Keratinocyte (primary cell): ENCODE data around the gene RFX7. TPM values are rescaled to one million over a fixed set of nuclear protein-coding genes. Genes with fewer than 3 reads are reported as not detected.

Experiments used
- DNase-seq: peaks from one replicate; pipeline ENCODE4 v3.0.0-alpha.2; 2011; ENCODE audit warnings: low read depth, missing footprints, low spot score
- FAIRE-seq: peaks from 2 replicates; lab custom pipeline; 2011; peaks lifted over from hg19 to GRCh38; lab: Jason Lieb, UNC
- H2AFZ ChIP-seq: 2 replicates; pipeline ENCODE4 v1.6.0; 2012; ENCODE audit warnings: low read length, control low read depth, inconsistent platforms; ENCODE audit not compliant: control insufficient read depth
- H3K27ac ChIP-seq: 2 replicates; pipeline ENCODE4 v1.5.1; 2011; ENCODE audit warnings: low read length; ENCODE audit not compliant: control insufficient read depth, insufficient read depth
- H3K27me3 ChIP-seq: 3 replicates; pipeline ENCODE4 v1.6.0; 2011; ENCODE audit warnings: low read length; ENCODE audit not compliant: control insufficient read depth, insufficient read depth; ENCODE audit errors: extremely low read depth
- H3K36me3 ChIP-seq, 2 experiments: 2 replicates in 1 of 2; 3 replicates in 1 of 2; pipeline ENCODE4 v1.5.1; 2011; ENCODE audit warnings: low read length in 2 of 2, mild to moderate bottlenecking in 1 of 2; ENCODE audit not compliant: control insufficient read depth in 2 of 2, insufficient read depth in 2 of 2; ENCODE audit errors: extremely low read depth in 1 of 2
- H3K4me1 ChIP-seq: 3 replicates; pipeline ENCODE4 v1.5.1; 2011; ENCODE audit warnings: low read length; ENCODE audit not compliant: control insufficient read depth, insufficient read depth; ENCODE audit errors: extremely low read depth
- H3K4me2 ChIP-seq: 3 replicates; pipeline ENCODE4 v1.6.0; 2011; ENCODE audit warnings: low read depth, low read length; ENCODE audit not compliant: control insufficient read depth, insufficient read depth; ENCODE audit errors: extremely low read depth
- H3K4me3 ChIP-seq, 3 experiments: fragments of 200-600 bp in 1 of 3; sonication (generic) in 1 of 3; 2 replicates in 2 of 3; 3 replicates in 1 of 3; pipeline ENCODE4 v1.5.1; 2011 to 2016; ENCODE audit warnings: low read length in 3 of 3, mild to moderate bottlenecking in 3 of 3, control low read depth in 2 of 3, inconsistent platforms in 1 of 3, low read depth in 1 of 3, mixed read lengths in 1 of 3, mixed run types in 1 of 3, moderate library complexity in 1 of 3; ENCODE audit not compliant: control insufficient read depth in 2 of 3, insufficient read depth in 2 of 3; ENCODE audit errors: extremely low read depth in 1 of 3
- H3K79me2 ChIP-seq: 2 replicates; pipeline ENCODE4 v1.6.0; 2012; ENCODE audit warnings: low read length; ENCODE audit not compliant: control insufficient read depth, insufficient read depth
- H3K9ac ChIP-seq: 3 replicates; pipeline ENCODE4 v1.6.0; 2011; ENCODE audit warnings: low read length; ENCODE audit not compliant: control insufficient read depth, insufficient read depth; ENCODE audit errors: extremely low read depth
- H3K9me1 ChIP-seq: 3 replicates; pipeline ENCODE4 v1.6.0; 2011; ENCODE audit warnings: low read length; ENCODE audit not compliant: control insufficient read depth, insufficient read depth; ENCODE audit errors: extremely low read depth
- H3K9me3 ChIP-seq: 2 replicates; pipeline ENCODE4 v1.5.1; 2012; ENCODE audit warnings: low read depth, low read length; ENCODE audit not compliant: control insufficient read depth
- H4K20me1 ChIP-seq: 3 replicates; pipeline ENCODE4 v1.6.0; 2011; ENCODE audit warnings: low read length; ENCODE audit not compliant: control insufficient read depth, insufficient read depth; ENCODE audit errors: extremely low read depth
- CTCF ChIP-seq, 3 experiments: IDR thresholded peaks in 1 of 3; conservative IDR thresholded peaks in 1 of 3; optimal IDR thresholded peaks in 1 of 3; 2 replicates in 2 of 3; 3 replicates in 1 of 3; pipeline versions ENCODE3 to v1.5.1; 2011; ENCODE audit warnings: low read length in 3 of 3, mild to moderate bottlenecking in 3 of 3, moderate library complexity in 2 of 3, control low read depth in 1 of 3, inconsistent platforms in 1 of 3; ENCODE audit not compliant: insufficient read depth in 2 of 3; ENCODE audit errors: extremely low read depth in 1 of 3
- EZH2 ChIP-seq: IDR thresholded peaks from one replicate; pipeline ENCODE4 v1.6.1; 2012; ENCODE audit warnings: inconsistent platforms, mild to moderate bottlenecking, low read length, moderate library complexity
- dilution Hi-C: fragments of 300-500 bp; cut with MboI; formaldehyde crosslinking; loops from one replicate; pipeline ENCODE4 v1.7.0; 2020; ENCODE audit warnings: low sequenced_read_pairs; ENCODE audit not compliant: extremely low pct_ligation_motif_present
- polyA plus RNA-seq, 5 experiments: library from polyadenylated mRNA; depleted of rRNA in 3 of 5; stranded (reverse) in 3 of 5; stranded (forward) in 1 of 5; unstranded in 1 of 5; fragments of >200 nt; gene quantifications; 1 replicate in 1 of 5; 2 replicates in 3 of 5; 3 replicates in 1 of 5; pipeline versions ENCODE4 v1.2.1 to v1.2.3, GENCODE V29; 2011 to 2012; ENCODE audit warnings: missing spikeins in 2 of 5, low read depth in 1 of 5, low replicate concordance in 1 of 5

Gene RFX7
- polyA plus RNA-seq, 1 donor (not counting 4 experiments of a cell fraction or from before 2014, with no cell fraction given) = 16.3 TPM

- peaks cover 0 to 4% of the 10 kb centered on the region in 2 experiments for H3K36me3 ChIP-seq
- no peaks in the 10 kb centered on the region for H4K20me1 ChIP-seq
- FAIRE-seq (no peak), DNase-seq (no peak)
- no peaks in the 10 kb centered on the region for H3K9me3 ChIP-seq
- H3K27ac ChIP-seq = no peak overlapping the region
- peaks cover 74% of the 10 kb centered on the region for H3K79me2 ChIP-seq
- no peak overlapping the region for H2AFZ ChIP-seq
- dilution Hi-C loops = no loop called here
- no peak overlapping the region for H3K4me2 ChIP-seq
- no peaks in the 10 kb centered on the region for H3K9me1 ChIP-seq
- no peak overlapping the region for H3K4me3 ChIP-seq
- no peak overlapping the region for H3K9ac ChIP-seq
- TF ChIP-seq CTCF (optimal IDR thresholded peaks at IDR 0.05 in 1 of 3, IDR thresholded peaks at IDR 0.05 in 1 of 3, conservative IDR thresholded peaks at IDR 0.05 in 1 of 3; ENCODE audit: extremely low read depth in 1 of 3, insufficient read depth in 2 of 3, low read length in 3 of 3) = no peak
- TF ChIP-seq EZH2 = no peak
- no peaks in the 10 kb centered on the region for H3K27me3 ChIP-seq
- no peaks in the 10 kb centered on the region for H3K4me1 ChIP-seq
Measured at GRCh38 chr15:56217341-56217740, 26.3 kb downstream of the RFX7 start.

- TF ChIP-seq CTCF (optimal IDR thresholded peaks at IDR 0.05 in 1 of 3, IDR thresholded peaks at IDR 0.05 in 1 of 3, conservative IDR thresholded peaks at IDR 0.05 in 1 of 3; ENCODE audit: extremely low read depth in 1 of 3, insufficient read depth in 2 of 3, low read length in 3 of 3) = no peak
- TF ChIP-seq EZH2 = no peak
- H3K4me1 ChIP-seq = no peaks in the 10 kb centered on the region
- no peaks in the 10 kb centered on the region for H3K27me3 ChIP-seq
- no peak overlapping the region for H2AFZ ChIP-seq
- no peak overlapping the region for H3K4me3 ChIP-seq
- no peaks in the 10 kb centered on the region for H3K9me3 ChIP-seq
- H3K79me2 ChIP-seq = peaks cover 76% of the 10 kb centered on the region
- no peak overlapping the region for H3K9ac ChIP-seq
- no peak overlapping the region for H3K4me2 ChIP-seq
- FAIRE-seq = no peak
- H3K27ac ChIP-seq = no peak overlapping the region
- H4K20me1 ChIP-seq = no peaks in the 10 kb centered on the region
- no peak for DNase-seq
- dilution Hi-C loops = no loop called here
- H3K36me3 ChIP-seq = peaks cover 0 to 4% of the 10 kb centered on the region in 2 experiments
- no peaks in the 10 kb centered on the region for H3K9me1 ChIP-seq
Measured at GRCh38 chr15:56215769-56216168, 27.9 kb downstream of the RFX7 start.
